ENCODE measurements around the gene TNIP2. TPM values are rescaled to one million over a fixed set of nuclear protein-coding genes. Genes with fewer than 3 reads are reported as not detected.
"Not testable (repeated sequence)": the region's sequence is repeated elsewhere in the genome, so short reads cannot be mapped to it uniquely, and the experiment has no call there.

The TNIP2 gene
- total RNA-seq, 1 experiment from 2014 or later = 35.8 TPM

DNA sequence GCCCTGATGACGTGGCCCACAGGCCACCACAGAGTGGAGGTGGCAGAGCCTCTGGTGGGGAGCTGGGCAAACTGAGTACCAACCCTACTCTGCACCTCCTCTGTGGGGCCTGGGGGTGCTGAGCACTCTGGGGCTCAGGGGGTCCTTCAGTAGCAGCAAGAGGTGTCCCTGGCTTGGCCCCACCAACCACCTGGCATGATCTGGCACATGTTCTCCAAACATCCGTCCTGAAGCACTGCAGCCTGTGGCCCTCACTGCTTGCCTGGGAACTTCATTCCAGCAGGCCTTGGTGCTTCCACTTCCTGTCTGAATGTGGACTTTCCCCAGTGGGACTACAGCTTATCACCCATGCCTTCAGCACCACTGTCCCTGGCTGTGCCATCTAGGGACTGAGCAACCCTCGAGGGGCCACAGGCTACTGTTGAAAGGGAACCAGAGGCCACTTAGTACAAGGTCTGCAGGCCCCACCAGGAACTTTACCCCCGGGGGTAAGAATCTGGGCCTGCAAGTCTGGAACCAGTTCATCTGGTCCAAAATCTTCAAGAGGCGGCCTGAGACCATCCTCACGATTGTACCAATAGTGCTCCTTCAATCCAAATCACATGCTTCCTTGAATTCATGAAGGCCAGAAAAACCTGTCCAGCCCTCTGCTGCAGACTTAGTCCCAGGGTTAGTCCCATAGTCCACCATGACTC is 13.2 kb downstream of the TNIP2 start:
- Mint-ChIP-seq H3K36me3 (ENCODE audit: insufficient read depth, unreplicated experiment) (peaks cover 74% of the 10 kb centered on the region), H3K4me1 (ENCODE audit: low read depth, unreplicated experiment) (peaks cover 6% of the 10 kb centered on the region), H3K27me3 (ENCODE audit: insufficient read depth, unreplicated experiment) (no peaks in the 10 kb centered on the region), H3K27ac (ENCODE audit: unreplicated experiment) (peak overlapping the region; percentile 19), H3K4me3 (ENCODE audit: unreplicated experiment) (no peak overlapping the region), H3K9me3 (ENCODE audit: unreplicated experiment) (no peaks in the 10 kb centered on the region)
- intact Hi-C loops (cut with micrococcal nuclease; ENCODE audit: unreplicated experiment) = no loop called here
- H3K27me3 ChIP-seq (replicated peaks; ENCODE audit: control insufficient read depth, insufficient read depth, low read length) = no peaks in the 10 kb centered on the region
- no TSS peak for BruUV-seq (replicated peaks)
- H3K4me1 ChIP-seq = peaks cover 19% of the 10 kb centered on the region
- ChIA-PET CTCF (no interaction called here), POLR2A (no interaction called here)
- H3K4me3 ChIP-seq (ENCODE audit: low read depth, low read length) = no peak overlapping the region
- TF ChIP-seq, protein P1, sequence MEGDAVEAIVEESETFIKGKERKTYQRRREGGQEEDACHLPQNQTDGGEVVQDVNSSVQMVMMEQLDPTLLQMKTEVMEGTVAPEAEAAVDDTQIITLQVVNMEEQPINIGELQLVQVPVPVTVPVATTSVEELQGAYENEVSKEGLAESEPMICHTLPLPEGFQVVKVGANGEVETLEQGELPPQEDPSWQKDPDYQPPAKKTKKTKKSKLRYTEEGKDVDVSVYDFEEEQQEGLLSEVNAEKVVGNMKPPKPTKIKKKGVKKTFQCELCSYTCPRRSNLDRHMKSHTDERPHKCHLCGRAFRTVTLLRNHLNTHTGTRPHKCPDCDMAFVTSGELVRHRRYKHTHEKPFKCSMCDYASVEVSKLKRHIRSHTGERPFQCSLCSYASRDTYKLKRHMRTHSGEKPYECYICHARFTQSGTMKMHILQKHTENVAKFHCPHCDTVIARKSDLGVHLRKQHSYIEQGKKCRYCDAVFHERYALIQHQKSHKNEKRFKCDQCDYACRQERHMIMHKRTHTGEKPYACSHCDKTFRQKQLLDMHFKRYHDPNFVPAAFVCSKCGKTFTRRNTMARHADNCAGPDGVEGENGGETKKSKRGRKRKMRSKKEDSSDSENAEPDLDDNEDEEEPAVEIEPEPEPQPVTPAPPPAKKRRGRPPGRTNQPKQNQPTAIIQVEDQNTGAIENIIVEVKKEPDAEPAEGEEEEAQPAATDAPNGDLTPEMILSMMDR (IDR thresholded peaks at IDR 0.05; ENCODE audit: insufficient read depth in 1 of 2, low read depth in 1 of 2, low read length in 1 of 2, severe bottlenecking in 1 of 2, unreplicated experiment in 1 of 2) = no peak
- DNase-seq = peak; percentile 47 to 56
- no peaks in the 10 kb centered on the region; the same call in 1 of the 2 replicates for H3K36me3 ChIP-seq (ENCODE audit: control insufficient read depth, insufficient read depth, low read length)
- H3K9me3 ChIP-seq = no peaks in the 10 kb centered on the region

- no TSS peak for BruUV-seq (replicated peaks)
- H3K4me1 Mint-ChIP-seq (ENCODE audit: low read depth, unreplicated experiment) = no peaks in the 10 kb centered on the region
Measured at GRCh38 chr4:2742081-2742822, 13.9 kb downstream of the TNIP2 start.

GRCh38 chr4:2741626-2742025 is 14.5 kb downstream of the TNIP2 start:
- Histone ChIP-seq H3K4me3 (ENCODE audit: low read depth, low read length) (no peak overlapping the region), H3K9me3 (no peaks in the 10 kb centered on the region), H3K27me3 (replicated peaks; ENCODE audit: control insufficient read depth, insufficient read depth, low read length) (no peaks in the 10 kb centered on the region), H3K4me1 (peaks cover 19% of the 10 kb centered on the region), H3K36me3 (ENCODE audit: control insufficient read depth, insufficient read depth, low read length) (no peaks in the 10 kb centered on the region)
- H3K27ac Mint-ChIP-seq (ENCODE audit: unreplicated experiment) = no peak overlapping the region
- no peaks in the 10 kb centered on the region for H3K9me3 Mint-ChIP-seq (ENCODE audit: unreplicated experiment)
- H3K27me3 Mint-ChIP-seq (ENCODE audit: insufficient read depth, unreplicated experiment) = no peaks in the 10 kb centered on the region
- ChIA-PET CTCF (no interaction called here), POLR2A (no interaction called here)
- no peak for DNase-seq
- intact Hi-C loops (cut with micrococcal nuclease; ENCODE audit: unreplicated experiment) = no loop called here
- H3K36me3 Mint-ChIP-seq (ENCODE audit: insufficient read depth, unreplicated experiment) = peaks cover 64% of the 10 kb centered on the region
- no peak overlapping the region for H3K4me3 Mint-ChIP-seq (ENCODE audit: unreplicated experiment)
- TF ChIP-seq, protein P1 (IDR thresholded peaks at IDR 0.05; ENCODE audit: insufficient read depth in 1 of 2, low read depth in 1 of 2, low read length in 1 of 2, severe bottlenecking in 1 of 2, unreplicated experiment in 1 of 2) = no peak
- H3K4me1 Mint-ChIP-seq (ENCODE audit: low read depth, unreplicated experiment) = no peaks in the 10 kb centered on the region
- BruUV-seq (replicated peaks) = TSS peak; percentile 34

More at GRCh38 chr4:2742081-2742822, 13.9 kb downstream of the TNIP2 start:
- CTCF ChIA-PET = no interaction called here
- intact Hi-C loops (cut with micrococcal nuclease; ENCODE audit: unreplicated experiment) = no loop called here
- Mint-ChIP-seq H3K27me3 (ENCODE audit: insufficient read depth, unreplicated experiment) (no peaks in the 10 kb centered on the region), H3K4me3 (ENCODE audit: unreplicated experiment) (no peak overlapping the region), H3K9me3 (ENCODE audit: unreplicated experiment) (no peaks in the 10 kb centered on the region), H3K36me3 (ENCODE audit: insufficient read depth, unreplicated experiment) (peaks cover 70% of the 10 kb centered on the region), H3K27ac (ENCODE audit: unreplicated experiment) (peak overlapping the region; percentile 19)
- no peaks in the 10 kb centered on the region; the same call in 1 of the 2 replicates for H3K36me3 ChIP-seq (ENCODE audit: control insufficient read depth, insufficient read depth, low read length)
- peaks cover 19% of the 10 kb centered on the region for H3K4me1 ChIP-seq
- TF ChIP-seq, protein P1 (IDR thresholded peaks at IDR 0.05; ENCODE audit: insufficient read depth in 1 of 2, low read depth in 1 of 2, low read length in 1 of 2, severe bottlenecking in 1 of 2, unreplicated experiment in 1 of 2) = no peak
- H3K4me3 ChIP-seq (ENCODE audit: low read depth, low read length) = no peak overlapping the region
- H3K27me3 ChIP-seq (replicated peaks; ENCODE audit: control insufficient read depth, insufficient read depth, low read length) = no peaks in the 10 kb centered on the region
- no peaks in the 10 kb centered on the region for H3K9me3 ChIP-seq
- POLR2A ChIA-PET = no interaction called here
- no peak for DNase-seq

- H3K36me3 ChIP-seq (ENCODE audit: control insufficient read depth, insufficient read depth, low read length); BruUV-seq (replicated peaks); H3K4me3 ChIP-seq (ENCODE audit: low read depth, low read length); H3K4me1 Mint-ChIP-seq (ENCODE audit: low read depth, unreplicated experiment); H3K4me1 ChIP-seq; intact Hi-C loops (cut with micrococcal nuclease; ENCODE audit: unreplicated experiment); POLR2A ChIA-PET; H3K9me3 ChIP-seq; H3K9me3 Mint-ChIP-seq (ENCODE audit: unreplicated experiment); H3K27me3 Mint-ChIP-seq (ENCODE audit: insufficient read depth, unreplicated experiment); DNase-seq; CTCF ChIA-PET; H3K27me3 ChIP-seq (replicated peaks; ENCODE audit: control insufficient read depth, insufficient read depth, low read length); H3K4me3 Mint-ChIP-seq (ENCODE audit: unreplicated experiment): not testable (repeated sequence)
- peak overlapping the region; percentile 36 for H3K27ac Mint-ChIP-seq (ENCODE audit: unreplicated experiment)
- peaks cover 41% of the 10 kb centered on the region for H3K36me3 Mint-ChIP-seq (ENCODE audit: insufficient read depth, unreplicated experiment)
Measured at GRCh38 chr4:2738296-2738695, 17.8 kb downstream of the TNIP2 start.
